Esophagus muscularis mucosa (tissue), 4 donors: ENCODE data around the gene PLCL1. TPM values are rescaled to one million over a fixed set of nuclear protein-coding genes. Genes with fewer than 3 reads are reported as not detected.

Experiments used
- DNase-seq: peaks from one replicate; pipeline ENCODE4 v3.0.0-alpha.2; 2017; ENCODE audit errors: extremely low spot score
- H3K27ac ChIP-seq, 4 donors: fragments of 200-600 bp; sonication (generic); replicated peaks in 1 of 4; 1 replicate in 3 of 4; 2 replicates in 1 of 4; pipeline ENCODE4 v1.5.1; 2016 to 2019; ENCODE audit warnings: mild to moderate bottlenecking in 1 of 4
- H3K27me3 ChIP-seq, 4 donors: fragments of 200-600 bp; sonication (generic); one replicate each; pipeline versions ENCODE4 v1.5.1 to v1.6.0; 2016 to 2019
- H3K36me3 ChIP-seq, 4 donors: fragments of 200-600 bp; sonication (generic); one replicate each; pipeline ENCODE4 v1.5.1; 2016 to 2019
- H3K4me1 ChIP-seq, 4 donors: fragments of 200-600 bp; sonication (generic); one replicate each; pipeline ENCODE4 v1.5.1; 2016 to 2019
- H3K4me3 ChIP-seq, 4 donors: fragments of 200-600 bp; sonication (generic); 1 replicate in 2 of 4; 2 replicates in 2 of 4; pipeline ENCODE4 v1.5.1; 2016 to 2019; ENCODE audit warnings: mild to moderate bottlenecking in 4 of 4, moderate library complexity in 1 of 4
- H3K9me3 ChIP-seq, 4 donors: fragments of 200-600 bp; sonication (generic); 1 replicate in 3 of 4; 2 replicates in 1 of 4; pipeline ENCODE4 v1.5.1; 2016 to 2019
- CTCF ChIP-seq, 3 experiments: fragments of 200-600 bp in 2 of 3; fragments of 450-650 bp in 1 of 3; sonication (generic) in 2 of 3; IDR thresholded peaks; one replicate each; pipeline ENCODE4 v1.5.1; 2017 to 2019; ENCODE audit warnings: antibody characterized with exemption in 3 of 3, mild to moderate bottlenecking in 2 of 3, moderate library complexity in 1 of 3
- EP300 ChIP-seq: sonication (generic); formaldehyde crosslinking; IDR thresholded peaks from one replicate; pipeline ENCODE4 v1.6.1; 2017; ENCODE audit warnings: antibody characterized with exemption
- POLR2A ChIP-seq: fragments of 450-650 bp; IDR thresholded peaks from one replicate; pipeline ENCODE4 v1.6.1; 2017; ENCODE audit warnings: antibody characterized with exemption, moderate library complexity, mild to moderate bottlenecking, low read depth
- POLR2AphosphoS5 ChIP-seq, 2 donors: sonication (generic); formaldehyde crosslinking; IDR thresholded peaks; one replicate each; pipeline ENCODE4 v1.6.1; 2017; ENCODE audit warnings: antibody characterized with exemption in 2 of 2
- WGBS: methylation state at CpG from one replicate; pipeline ENCODE4 v1.1.5; 2018; 5-methylcytosine and 5-hydroxymethylcytosine counted together
- intact Hi-C: fragments of 100-400 bp; cut with DNase I; formaldehyde crosslinking; loops from one replicate; pipeline ENCODE4 v1.15.1; 2023
- total RNA-seq, 4 donors: library from RNA; depleted of rRNA; stranded (reverse); fragments of >200 nt; gene quantifications; one replicate each; pipeline versions ENCODE4 v1.1.0 to v1.2.1, GENCODE V29; 2016

PLCL1 gene
- total RNA-seq, 4 donors from 2014 or later, result 67.3 to 86.2 (median 79.2) TPM

- H3K36me3 ChIP-seq, result no peaks in the 10 kb centered on the region
- no peak overlapping the region for H3K27ac ChIP-seq
- intact Hi-C loops, result no loop called here
- no peaks in the 10 kb centered on the region for H3K9me3 ChIP-seq
- peaks cover 29 to 55% (median 44%) of the 10 kb centered on the region in 4 donors for H3K4me1 ChIP-seq
- H3K4me3 ChIP-seq, result no peak overlapping the region
- TF ChIP-seq CTCF (IDR thresholded peaks at IDR 0.05) (no peak), POLR2A (no peak), POLR2AphosphoS5 (IDR thresholded peaks at IDR 0.05) (no peak), EP300 (no peak)
- WGBS, result 90% methylated on average over 1 of the region's 1 CpG
- DNase-seq, result no peak
- no peaks in the 10 kb centered on the region for H3K27me3 ChIP-seq
Measured at GRCh38 chr2:197888321-197888720, 83.9 kb downstream of the PLCL1 start.

DNA sequence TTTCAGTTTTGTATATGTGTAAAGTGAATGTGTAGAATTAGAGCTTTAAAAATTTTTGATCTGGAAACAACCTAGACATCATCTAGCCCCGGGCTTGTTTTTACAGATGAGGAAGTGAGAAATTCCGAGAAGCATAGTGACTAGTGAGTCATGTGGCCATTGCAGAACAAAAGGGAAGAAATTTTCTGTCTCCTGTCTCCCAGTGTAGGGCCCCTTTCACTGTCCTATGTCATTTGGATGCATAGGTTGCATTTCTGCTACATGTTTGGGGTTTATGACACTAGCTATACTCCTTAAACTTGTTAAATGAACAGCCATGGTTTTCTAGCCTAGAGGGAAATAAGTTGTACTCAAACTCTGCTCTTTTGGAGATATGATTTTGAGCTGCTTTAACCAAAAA is 84.6 kb downstream of the PLCL1 start:
- Histone ChIP-seq H3K4me3 (no peak overlapping the region), H3K4me1 (peaks cover 29 to 55% (median 48%) of the 10 kb centered on the region in 4 donors), H3K36me3 (no peaks in the 10 kb centered on the region), H3K27ac (no peak overlapping the region), H3K9me3 (no peaks in the 10 kb centered on the region), H3K27me3 (no peaks in the 10 kb centered on the region)
- intact Hi-C loops, result no loop called here
- TF ChIP-seq CTCF (IDR thresholded peaks at IDR 0.05), result no peak
- TF ChIP-seq EP300, result no peak
- TF ChIP-seq POLR2AphosphoS5 (IDR thresholded peaks at IDR 0.05), result no peak
- no peak for TF ChIP-seq POLR2A
- 49% methylated on average over 2 of the region's 2 CpGs for WGBS
- no peak for DNase-seq

DNA sequence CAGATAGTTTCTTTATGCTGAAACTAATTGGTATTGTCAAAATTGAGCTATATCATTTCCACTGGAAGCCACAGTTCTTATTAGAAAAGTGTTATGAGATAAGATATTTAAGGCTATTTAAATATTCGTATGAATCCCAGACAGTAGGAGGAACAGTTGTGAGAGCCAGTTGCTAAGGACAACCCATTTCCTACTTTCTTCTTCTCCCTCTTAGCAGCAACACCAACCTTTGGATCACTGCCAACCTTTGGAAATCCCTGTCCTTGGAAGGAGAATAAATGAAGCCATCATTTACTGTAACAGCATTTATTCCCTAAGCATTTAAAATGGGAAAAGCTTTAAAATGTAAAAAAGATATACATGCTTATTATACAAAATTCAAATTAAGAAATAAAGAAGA is 85.8 kb downstream of the PLCL1 start:
- no peak for DNase-seq
- Histone ChIP-seq H3K9me3 (no peaks in the 10 kb centered on the region), H3K27me3 (no peaks in the 10 kb centered on the region), H3K4me3 (no peak overlapping the region), H3K27ac (no peak overlapping the region), H3K36me3 (no peaks in the 10 kb centered on the region), H3K4me1 (peaks cover 33 to 62% (median 55%) of the 10 kb centered on the region in 4 donors)
- 25% methylated on average over 1 of the region's 1 CpG for WGBS
- TF ChIP-seq EP300 (no peak), CTCF (IDR thresholded peaks at IDR 0.05) (no peak), POLR2AphosphoS5 (IDR thresholded peaks at IDR 0.05) (peak in 1 of 2 donors; percentile 25)
- intact Hi-C loops, result no loop called here

GRCh38 chr2:197891897-197892442 is 87.6 kb downstream of the PLCL1 start:
- TF ChIP-seq POLR2AphosphoS5 (IDR thresholded peaks at IDR 0.05), result no peak
- Histone ChIP-seq H3K36me3 (no peaks in the 10 kb centered on the region), H3K9me3 (no peaks in the 10 kb centered on the region), H3K27ac (peak overlapping the region in 3 of 4 donors; percentile 17 to 64 (median 18)), H3K4me1 (peaks cover 35 to 62% (median 55%) of the 10 kb centered on the region in 4 donors), H3K4me3 (no peak overlapping the region), H3K27me3 (no peaks in the 10 kb centered on the region)
- intact Hi-C loops, result no loop called here
- 84% methylated on average over 7 of the region's 7 CpGs for WGBS
- DNase-seq, result no peak

DNA sequence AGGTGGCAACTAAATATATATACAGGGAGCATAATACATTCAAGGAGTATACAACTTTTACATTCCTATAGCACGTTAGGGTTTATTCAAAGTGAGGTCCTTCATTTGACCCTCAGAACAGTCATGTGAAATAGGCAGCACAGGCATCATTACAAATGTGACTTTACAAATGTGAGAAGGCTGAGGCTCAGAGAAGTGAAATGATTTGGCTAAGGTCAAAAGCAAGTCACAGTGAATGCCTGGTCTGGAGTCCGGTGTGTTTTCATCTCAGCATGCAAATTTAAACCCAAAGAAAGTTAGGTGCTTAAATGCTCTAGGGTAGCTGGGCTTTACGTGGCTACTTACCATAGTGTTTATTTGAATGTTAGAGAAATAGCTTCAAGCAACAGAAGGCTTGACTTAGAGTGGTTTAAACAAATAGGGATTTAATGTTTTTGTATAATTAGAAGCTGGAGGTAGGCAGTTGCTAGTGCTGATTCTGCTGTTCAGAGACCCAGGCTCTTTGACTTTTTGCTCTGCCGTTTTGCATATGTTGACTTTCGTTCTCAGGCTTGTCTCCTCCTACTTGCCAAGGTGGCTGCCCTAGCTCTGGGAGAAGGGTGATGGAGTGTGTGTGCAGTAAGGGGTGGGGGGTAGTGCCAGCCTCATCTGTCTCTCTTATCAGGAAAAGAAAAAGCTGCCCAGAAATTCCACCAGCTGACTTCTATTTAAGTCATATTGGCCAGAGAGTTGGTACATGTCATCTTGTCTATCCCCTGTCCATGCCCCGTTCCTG is 89.2 kb downstream of the PLCL1 start:
- Histone ChIP-seq H3K4me3 (peak overlapping the region; percentile 12 to 37 (median 23)), H3K4me1 (peaks cover 41 to 72% (median 61%) of the 10 kb centered on the region in 4 donors), H3K27ac (peak overlapping the region; percentile 36 to 65 (median 64)), H3K36me3 (no peaks in the 10 kb centered on the region), H3K9me3 (no peaks in the 10 kb centered on the region), H3K27me3 (no peaks in the 10 kb centered on the region)
- no peak for DNase-seq
- 44% methylated on average over 6 of the region's 6 CpGs for WGBS
- TF ChIP-seq POLR2A, result no peak
- intact Hi-C loops, result no loop called here
